Measurements from ENCODE around the gene DYNLRB1.
A peak's percentile ranks its signal among the peaks of the same experiment; 100 is the strongest.
"Not testable (repeated sequence)": the region's sequence is repeated elsewhere in the genome, so short reads cannot be mapped to it uniquely, and the experiment has no call there.

DYNLRB1 gene

DNA sequence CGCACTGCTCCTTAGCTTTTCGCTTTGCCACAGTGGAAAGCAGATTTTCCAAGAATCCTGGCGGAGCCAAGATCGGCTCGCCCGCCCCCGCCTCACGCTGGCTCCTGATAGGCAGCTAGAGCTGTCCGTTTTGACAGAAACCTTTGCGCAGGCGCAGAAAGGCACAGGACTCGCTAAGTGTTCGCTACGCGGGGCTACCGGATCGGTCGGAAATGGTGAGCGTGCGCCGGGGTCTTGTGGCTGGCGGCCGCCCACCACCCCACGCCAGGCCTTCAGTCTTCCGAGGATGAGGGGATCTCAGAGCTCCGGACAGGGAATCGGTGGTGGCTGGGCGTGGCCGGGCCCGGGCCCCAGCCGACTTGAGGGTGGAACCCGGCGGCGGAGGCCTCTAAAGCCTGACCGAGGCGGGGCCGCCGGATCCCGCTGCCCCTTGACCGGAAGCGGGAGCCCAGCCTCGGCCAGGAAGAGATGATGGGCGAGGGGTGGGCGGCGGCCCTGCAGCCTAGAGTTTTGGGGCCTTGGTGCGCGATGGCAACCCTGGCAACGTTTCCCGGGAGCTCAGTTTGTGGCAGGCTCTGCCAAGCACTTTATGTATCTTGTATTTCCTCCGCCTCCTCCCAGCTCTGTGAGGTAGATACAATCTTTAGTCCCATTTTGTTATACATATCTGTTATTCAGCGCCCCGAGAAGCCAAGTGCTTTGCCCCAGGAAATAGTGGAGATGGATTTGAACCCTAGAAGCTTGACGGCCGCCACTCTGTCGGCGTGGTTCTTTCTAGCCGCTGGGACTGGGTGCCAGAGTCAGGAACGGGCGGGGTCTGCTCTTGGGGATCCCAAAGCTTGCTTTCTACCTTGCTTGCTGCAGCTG, at the start of gene DYNLRB1:
DYNLRB1 (plus strand) TSS at position 176 of the 867 bp plus-strand sequence; CDS start at position 213, 37 bp downstream.
- H3K4me3 ChIP-seq (ENCODE audit: low read depth, low read length), result peak within 1 kb of the TSS; percentile 66
- TF ChIP-seq, protein P1, sequence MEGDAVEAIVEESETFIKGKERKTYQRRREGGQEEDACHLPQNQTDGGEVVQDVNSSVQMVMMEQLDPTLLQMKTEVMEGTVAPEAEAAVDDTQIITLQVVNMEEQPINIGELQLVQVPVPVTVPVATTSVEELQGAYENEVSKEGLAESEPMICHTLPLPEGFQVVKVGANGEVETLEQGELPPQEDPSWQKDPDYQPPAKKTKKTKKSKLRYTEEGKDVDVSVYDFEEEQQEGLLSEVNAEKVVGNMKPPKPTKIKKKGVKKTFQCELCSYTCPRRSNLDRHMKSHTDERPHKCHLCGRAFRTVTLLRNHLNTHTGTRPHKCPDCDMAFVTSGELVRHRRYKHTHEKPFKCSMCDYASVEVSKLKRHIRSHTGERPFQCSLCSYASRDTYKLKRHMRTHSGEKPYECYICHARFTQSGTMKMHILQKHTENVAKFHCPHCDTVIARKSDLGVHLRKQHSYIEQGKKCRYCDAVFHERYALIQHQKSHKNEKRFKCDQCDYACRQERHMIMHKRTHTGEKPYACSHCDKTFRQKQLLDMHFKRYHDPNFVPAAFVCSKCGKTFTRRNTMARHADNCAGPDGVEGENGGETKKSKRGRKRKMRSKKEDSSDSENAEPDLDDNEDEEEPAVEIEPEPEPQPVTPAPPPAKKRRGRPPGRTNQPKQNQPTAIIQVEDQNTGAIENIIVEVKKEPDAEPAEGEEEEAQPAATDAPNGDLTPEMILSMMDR (IDR thresholded peaks at IDR 0.05; ENCODE audit: borderline replicate concordance, insufficient read depth, low read depth, low read length), result no peak

DNA sequence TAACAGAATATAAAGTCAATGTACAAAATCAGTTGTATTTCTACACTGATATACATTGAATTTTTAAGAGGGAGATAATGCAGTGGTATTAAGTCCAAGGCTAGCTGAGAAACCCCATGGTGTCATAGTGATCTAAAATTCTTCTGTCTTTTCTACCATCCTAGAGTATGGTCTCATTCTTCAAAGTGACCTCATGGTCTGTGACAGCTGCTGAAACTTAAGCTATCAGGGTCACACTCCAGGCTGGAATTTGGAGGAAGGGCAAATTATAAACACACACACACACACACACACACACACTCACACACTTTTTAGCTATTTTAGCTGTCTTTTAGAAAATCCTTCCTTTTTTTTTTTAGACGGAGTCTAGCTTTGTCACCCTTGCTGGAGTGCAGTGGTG, 47.3 kb upstream of the DYNLRB1 start:
- TF ChIP-seq, protein P1 (IDR thresholded peaks at IDR 0.05; ENCODE audit: borderline replicate concordance, insufficient read depth, low read depth, low read length), result no peak
- no peak overlapping the region for H3K4me3 ChIP-seq (ENCODE audit: low read depth, low read length)

DNA sequence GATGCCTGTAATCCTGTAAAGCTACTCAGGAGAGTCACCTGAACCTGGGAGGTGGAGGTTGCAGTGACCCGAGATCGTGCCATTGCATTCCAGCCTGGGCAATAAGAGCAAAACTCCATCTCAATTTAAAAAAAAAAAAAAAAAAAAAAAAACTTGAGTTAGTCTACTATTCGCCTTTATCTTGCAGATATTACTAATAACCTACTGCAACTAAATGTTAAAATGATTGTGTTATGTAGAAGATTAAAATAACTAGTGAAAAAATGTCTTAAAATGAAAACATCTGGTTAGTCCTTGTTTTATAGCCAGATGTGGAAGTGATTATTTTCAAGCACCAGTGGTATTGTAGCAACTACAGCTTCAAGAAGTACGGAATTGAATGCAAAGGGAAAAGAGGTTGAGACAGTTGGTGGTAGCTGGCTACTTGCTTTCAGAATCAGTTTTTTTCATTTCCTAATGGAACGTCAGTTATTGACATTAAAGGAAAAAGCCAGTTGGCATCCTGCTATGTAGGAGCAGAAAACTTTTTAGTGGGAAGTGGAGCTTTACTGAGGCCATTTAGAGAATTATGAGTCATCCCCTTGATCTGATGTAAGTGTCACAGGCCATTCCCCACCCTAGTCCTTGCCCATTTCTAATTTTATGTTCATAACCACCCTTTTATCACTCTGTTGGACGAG, 43.8 kb upstream of the DYNLRB1 start:
- TF ChIP-seq, protein P1 (IDR thresholded peaks at IDR 0.05; ENCODE audit: borderline replicate concordance, insufficient read depth, low read depth, low read length), result no peak

DNA sequence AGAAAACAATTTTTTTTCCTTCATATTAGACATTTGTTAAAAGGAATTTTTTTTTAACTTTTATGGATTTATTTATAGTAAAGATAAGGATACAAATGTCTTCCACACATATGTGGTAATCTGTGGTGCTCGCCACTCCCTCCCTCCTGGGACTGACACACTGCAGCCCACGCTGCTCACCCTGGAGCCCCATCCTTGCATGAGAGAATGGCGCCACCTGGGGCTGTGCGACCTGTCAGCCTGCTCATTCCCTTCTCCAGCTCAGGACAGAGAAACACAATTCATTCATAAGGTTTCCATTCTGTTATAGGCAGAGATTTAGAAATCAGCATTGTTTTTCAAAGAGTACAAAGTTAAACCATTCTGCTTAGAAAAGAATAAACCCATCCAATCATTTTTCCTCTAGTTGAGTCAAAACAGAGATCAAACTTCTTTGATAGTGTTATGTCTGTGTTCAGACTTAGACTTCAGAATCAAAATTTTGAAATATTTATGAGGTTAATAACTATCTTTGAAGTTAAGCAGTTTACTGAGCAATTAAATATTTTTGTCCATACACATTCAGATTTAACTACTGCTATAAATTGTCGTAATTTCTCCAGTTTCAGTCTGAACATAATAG, 42.8 kb upstream of the DYNLRB1 start:
- TF ChIP-seq, protein P1 (IDR thresholded peaks at IDR 0.05; ENCODE audit: borderline replicate concordance, insufficient read depth, low read depth, low read length), result peak; percentile 42; the same call in 1 of the 2 replicates

More for the DNA sequence above, 43.8 kb upstream of the DYNLRB1 start:
- H3K4me3 ChIP-seq (ENCODE audit: low read depth, low read length), result no peak overlapping the region

DNA sequence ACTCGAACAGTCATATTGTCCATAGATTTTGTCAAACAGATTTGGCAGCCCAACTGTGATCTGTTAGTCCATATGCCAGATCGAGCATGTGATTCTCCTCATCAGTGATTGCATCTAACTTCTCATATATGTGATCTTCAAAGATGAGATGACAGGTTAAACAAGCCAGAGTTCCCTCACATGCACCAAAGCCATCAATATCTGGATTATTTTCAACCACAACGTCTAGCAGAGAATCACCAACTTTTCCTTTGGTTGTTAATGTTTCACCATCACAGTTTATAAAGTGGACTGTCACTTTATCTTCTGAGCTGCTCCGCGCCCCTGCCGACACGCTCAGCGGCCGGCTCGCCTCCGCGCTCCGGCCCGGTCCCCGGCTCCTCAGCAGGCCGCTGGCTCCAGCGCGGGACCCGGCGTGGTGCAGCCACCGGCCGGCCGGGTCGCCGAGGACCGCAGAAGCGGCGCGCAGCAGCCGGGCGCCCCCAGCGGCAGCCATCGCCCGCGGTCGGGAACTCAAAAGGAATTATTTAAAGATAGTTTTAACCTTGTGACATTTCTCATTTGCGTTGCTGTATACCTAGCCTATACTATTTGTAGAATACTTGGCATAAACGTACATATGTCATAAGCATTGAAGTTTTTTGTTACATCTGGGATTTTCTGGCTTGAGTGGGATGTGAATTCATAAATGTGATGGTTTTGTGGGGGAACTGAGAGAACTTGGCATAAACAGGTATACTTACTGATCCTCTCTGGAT, 40.1 kb upstream of the DYNLRB1 start:
- H3K4me3 ChIP-seq (ENCODE audit: low read depth, low read length), result no peak overlapping the region
- TF ChIP-seq, protein P1 (IDR thresholded peaks at IDR 0.05; ENCODE audit: borderline replicate concordance, insufficient read depth, low read depth, low read length), result peak; percentile 64

More for the DNA sequence above, 42.8 kb upstream of the DYNLRB1 start:
- no peak overlapping the region for H3K4me3 ChIP-seq (ENCODE audit: low read depth, low read length)

DNA sequence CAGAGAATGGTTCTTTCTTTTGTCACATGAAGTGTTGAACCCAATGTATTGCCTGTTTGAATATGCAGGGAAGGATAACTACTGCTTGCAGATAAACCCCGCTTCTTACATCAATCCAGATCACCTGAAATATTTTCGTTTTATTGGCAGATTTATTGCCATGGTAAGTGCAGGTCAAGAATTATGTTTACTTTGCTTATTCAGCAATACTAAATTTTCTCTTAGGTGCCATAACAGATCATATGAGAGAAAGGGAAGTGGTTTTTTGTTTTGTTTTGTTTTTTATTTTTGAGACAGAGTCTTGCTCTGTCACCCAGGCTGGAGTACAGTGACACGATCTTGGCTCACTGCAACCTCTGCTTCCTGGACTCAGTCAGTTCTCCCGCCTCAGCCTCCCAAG, 36.6 kb upstream of the DYNLRB1 start:
- TF ChIP-seq, protein P1 (IDR thresholded peaks at IDR 0.05; ENCODE audit: borderline replicate concordance, insufficient read depth, low read depth, low read length), result no peak
- H3K4me3 ChIP-seq (ENCODE audit: low read depth, low read length), result no peak overlapping the region

DNA sequence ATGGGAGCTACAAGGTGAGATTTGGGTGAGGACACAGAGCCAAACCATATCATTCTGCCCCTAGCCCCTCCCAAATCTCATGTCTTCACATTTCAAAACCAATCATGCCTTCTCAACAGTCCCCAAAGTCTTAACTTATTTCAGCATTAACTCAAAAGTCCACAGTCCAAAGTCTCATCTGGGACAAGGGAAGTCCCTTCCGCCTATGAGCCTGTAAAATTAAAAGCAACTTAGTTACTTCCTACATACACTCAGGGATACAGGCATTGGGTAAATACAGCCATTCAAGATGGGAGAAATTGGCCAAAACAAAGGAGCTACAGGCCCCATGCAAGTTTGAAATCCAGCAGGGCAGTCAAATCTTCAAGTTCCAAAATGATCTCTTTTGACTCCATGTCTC, 34.1 kb upstream of the DYNLRB1 start:
- not testable (repeated sequence) for H3K4me3 ChIP-seq (ENCODE audit: low read depth, low read length)

DNA sequence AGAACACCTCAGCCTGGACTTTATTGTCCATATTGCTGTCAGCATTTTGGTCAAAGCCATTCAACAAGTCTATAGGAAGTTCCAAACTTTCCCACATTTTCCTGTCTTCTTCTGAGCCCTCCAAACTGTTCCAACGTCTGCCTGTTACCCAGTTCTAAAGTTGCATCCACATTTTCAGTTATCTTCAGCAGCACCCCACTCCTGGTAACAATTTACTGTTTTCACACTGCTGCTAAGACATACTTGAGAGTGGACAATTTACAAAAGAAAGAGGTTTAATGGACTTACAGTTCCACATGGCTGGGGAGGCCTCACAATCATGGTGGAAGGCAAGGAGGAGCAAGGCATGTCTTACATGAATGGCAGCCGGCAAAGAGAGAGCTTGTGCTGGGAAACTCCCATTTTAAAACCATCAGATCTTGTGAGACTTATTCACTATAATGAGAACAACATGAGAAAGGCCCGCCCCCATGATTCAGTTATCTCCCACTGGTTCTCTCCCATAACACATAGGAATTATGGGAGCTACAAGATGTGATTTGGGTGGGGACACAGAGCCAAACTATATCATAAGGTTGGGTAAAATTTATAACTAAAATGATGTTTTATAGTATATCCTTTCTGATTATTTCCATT, 32.5 kb upstream of the DYNLRB1 start:
- H3K4me3 ChIP-seq (ENCODE audit: low read depth, low read length), result not testable (repeated sequence)
